ENCODE data around the gene MGP.

MGP gene

GRCh38 chr12:14836336-14837210, 49.1 kb downstream of the MGP start:
- no peaks in the 10 kb centered on the region for H3K4me1 ChIP-seq (ENCODE audit: control insufficient read depth in 1 of 2, insufficient read depth in 1 of 2, low read depth in 1 of 2, low read length in 1 of 2)
- TF ChIP-seq CTCF (IDR thresholded peaks at IDR 0.05) = no peak
- no peak overlapping the region for H3K27ac ChIP-seq
- no peaks in the 10 kb centered on the region for H3K9me3 ChIP-seq
- H3K4me3 ChIP-seq (ENCODE audit: low read depth in 1 of 2, low read length in 1 of 2) = no peak overlapping the region
- H3K27me3 ChIP-seq = peaks cover 64% of the 10 kb centered on the region
- H3K36me3 ChIP-seq = no peaks in the 10 kb centered on the region

GRCh38 chr12:14834509-14834908, 51.1 kb downstream of the MGP start:
- Histone ChIP-seq H3K4me3 (ENCODE audit: low read depth in 1 of 2, low read length in 1 of 2) (no peak overlapping the region), H3K4me1 (ENCODE audit: control insufficient read depth in 1 of 2, insufficient read depth in 1 of 2, low read depth in 1 of 2, low read length in 1 of 2) (no peaks in the 10 kb centered on the region), H3K27me3 (peaks cover 62% of the 10 kb centered on the region), H3K9me3 (no peaks in the 10 kb centered on the region), H3K27ac (no peak overlapping the region), H3K36me3 (no peaks in the 10 kb centered on the region)
- no peak for TF ChIP-seq CTCF (IDR thresholded peaks at IDR 0.05)

- no peak overlapping the region for H3K4me3 ChIP-seq (ENCODE audit: low read depth in 1 of 2, low read length in 1 of 2)
- no peaks in the 10 kb centered on the region for H3K9me3 ChIP-seq
- no peak overlapping the region for H3K27ac ChIP-seq
- TF ChIP-seq CTCF (IDR thresholded peaks at IDR 0.05) = no peak
- H3K4me1 ChIP-seq (ENCODE audit: control insufficient read depth in 1 of 2, insufficient read depth in 1 of 2, low read depth in 1 of 2, low read length in 1 of 2) = no peaks in the 10 kb centered on the region
- no peaks in the 10 kb centered on the region for H3K36me3 ChIP-seq
- H3K27me3 ChIP-seq = peaks cover 62% of the 10 kb centered on the region
Measured at GRCh38 chr12:14833952-14834351, 51.7 kb downstream of the MGP start.

GRCh38 chr12:14833336-14833735, 52.3 kb downstream of the MGP start:
- Histone ChIP-seq H3K4me3 (ENCODE audit: low read depth in 1 of 2, low read length in 1 of 2) (no peak overlapping the region), H3K27me3 (peaks cover 62% of the 10 kb centered on the region), H3K36me3 (no peaks in the 10 kb centered on the region), H3K4me1 (ENCODE audit: control insufficient read depth in 1 of 2, insufficient read depth in 1 of 2, low read depth in 1 of 2, low read length in 1 of 2) (no peaks in the 10 kb centered on the region), H3K9me3 (no peaks in the 10 kb centered on the region), H3K27ac (no peak overlapping the region)
- TF ChIP-seq CTCF (IDR thresholded peaks at IDR 0.05) = no peak

Measured in neutrophil (primary cell).